Esophagus (tissue), 2 donors: ENCODE results near the gene SLC44A3. TPM values are rescaled to one million over a fixed set of nuclear protein-coding genes. Genes with fewer than 3 reads are reported as not detected.

ENCODE experiments used
- H3K27ac ChIP-seq, 2 donors: one replicate each; pipeline ENCODE4 v1.5.1; 2013; ENCODE audit warnings: low read depth in 2 of 2, mild to moderate bottlenecking in 2 of 2, inconsistent platforms in 1 of 2, low read length in 1 of 2, moderate library complexity in 1 of 2
- H3K27me3 ChIP-seq, 2 donors: one replicate each; pipeline ENCODE4 v1.6.1; 2013; ENCODE audit warnings: low read length in 2 of 2, control low read depth in 1 of 2, mild to moderate bottlenecking in 1 of 2; ENCODE audit not compliant: insufficient read depth in 2 of 2, control insufficient read depth in 1 of 2
- H3K36me3 ChIP-seq, 2 donors: one replicate each; pipeline ENCODE4 v1.6.1; 2013; ENCODE audit warnings: low read length in 1 of 2; ENCODE audit not compliant: control insufficient read depth in 2 of 2, insufficient read depth in 2 of 2
- H3K4me1 ChIP-seq, 2 donors: one replicate each; pipeline ENCODE4 v1.6.1; 2013; ENCODE audit warnings: low read length in 1 of 2; ENCODE audit not compliant: control insufficient read depth in 2 of 2, insufficient read depth in 2 of 2
- H3K4me3 ChIP-seq, 2 donors: one replicate each; pipeline ENCODE4 v1.5.1; 2013; ENCODE audit warnings: low read length in 2 of 2, mild to moderate bottlenecking in 2 of 2, low read depth in 1 of 2, moderate library complexity in 1 of 2
- H3K9me3 ChIP-seq, 2 donors: one replicate each; pipeline ENCODE4 v1.6.1; 2013; ENCODE audit warnings: mild to moderate bottlenecking in 2 of 2, low read depth in 1 of 2, low read length in 1 of 2, moderate library complexity in 1 of 2; ENCODE audit not compliant: control insufficient read depth in 2 of 2, insufficient read depth in 1 of 2
- WGBS, 2 donors: extraction: QIAGEN DNeasy Blood & Tissue Kit; methylation state at CpG; one replicate each; pipeline ENCODE4 v1.1.7; 2013; 5-methylcytosine and 5-hydroxymethylcytosine counted together
- polyA plus RNA-seq, 2 donors: library from polyadenylated mRNA; stranded (reverse); fragments of 200-250 nt; gene quantifications; one replicate each; pipeline ENCODE4 v1.2.3, GENCODE V29; 2013
- donor health status: healthy with polysubstance abuse.
- donor health status: Bipolar disorder and iron deficiency.

Gene SLC44A3
- polyA plus RNA-seq, 2 donors = 7.0 to 7.4 TPM

DNA sequence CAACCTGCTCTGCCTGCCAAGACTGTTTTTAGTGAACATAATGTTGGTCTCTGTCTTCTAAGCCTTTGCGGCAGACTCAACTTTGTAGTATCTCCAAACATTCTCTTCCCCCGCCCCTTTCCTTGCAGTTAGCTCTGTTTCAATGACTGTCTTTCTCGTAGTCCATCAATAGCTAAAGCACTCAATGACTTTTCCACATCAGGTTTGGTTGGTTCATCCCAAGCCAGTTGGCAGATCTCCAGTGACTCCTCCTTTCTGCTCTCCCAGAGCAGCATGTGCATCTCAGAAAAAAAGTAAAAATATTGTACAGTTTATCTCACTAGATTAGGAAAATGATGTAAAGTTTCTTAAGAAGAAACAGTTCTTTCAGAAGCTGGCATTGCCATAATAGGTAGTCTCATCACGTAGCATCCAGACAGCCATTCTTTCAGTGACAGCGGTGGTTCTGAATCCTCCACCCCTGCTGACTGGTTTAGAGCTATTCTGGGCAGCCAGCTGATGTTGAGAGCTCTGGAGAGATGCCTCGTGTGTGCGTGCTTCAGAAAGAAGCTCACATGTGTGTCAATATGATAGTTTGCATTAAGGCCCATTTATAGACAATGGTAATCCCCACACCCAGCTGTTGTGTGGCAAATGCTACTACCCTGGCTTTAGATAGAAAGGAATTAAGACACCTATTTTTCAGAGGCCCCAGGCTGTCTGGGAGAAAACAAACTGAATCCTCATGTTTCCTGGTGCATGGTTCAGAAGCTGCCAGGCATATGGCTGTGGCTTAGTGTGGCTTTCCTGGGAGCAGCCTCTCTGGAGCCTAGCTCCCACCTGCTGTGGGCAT lies 53.6 kb downstream of the SLC44A3 start:
- no peaks in the 10 kb centered on the region for H3K36me3 ChIP-seq
- H3K4me1 ChIP-seq = peaks cover 2 to 12% of the 10 kb centered on the region in 2 donors
- no peaks in the 10 kb centered on the region for H3K27me3 ChIP-seq
- H3K9me3 ChIP-seq = no peaks in the 10 kb centered on the region
- H3K4me3 ChIP-seq = no peak overlapping the region
- 34 to 60% methylated on average over 7 of the region's 7 CpGs for WGBS, 2 donors
- H3K27ac ChIP-seq = peak overlapping the region; percentile 88 to 89

DNA sequence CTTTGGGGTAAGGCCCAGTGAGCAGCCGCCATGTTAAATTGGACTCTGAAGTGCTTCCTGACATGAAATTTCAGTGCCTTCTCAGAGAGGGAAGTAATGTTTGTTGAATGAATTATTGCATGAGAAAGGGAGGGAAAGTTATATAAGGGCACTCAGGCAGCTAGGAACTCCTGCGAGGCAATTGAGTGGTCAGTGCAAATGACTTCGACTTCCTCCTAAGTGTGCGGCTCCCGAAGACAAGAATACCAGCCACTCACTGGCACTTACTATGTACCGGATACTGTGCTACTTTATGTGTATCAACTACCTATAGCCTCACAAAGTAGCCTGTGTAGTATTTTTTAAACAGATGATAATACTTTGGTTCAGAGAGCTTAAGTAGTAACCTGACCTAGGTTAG lies 54.3 kb downstream of the SLC44A3 start:
- H3K27ac ChIP-seq = peak overlapping the region; percentile 88
- H3K36me3 ChIP-seq = no peaks in the 10 kb centered on the region
- H3K4me3 ChIP-seq = no peak overlapping the region
- H3K9me3 ChIP-seq = no peaks in the 10 kb centered on the region
- H3K27me3 ChIP-seq = no peaks in the 10 kb centered on the region
- 96% methylated on average over 6 of the region's 6 CpGs for WGBS, 2 donors
- peaks cover 2 to 11% of the 10 kb centered on the region in 2 donors for H3K4me1 ChIP-seq

DNA sequence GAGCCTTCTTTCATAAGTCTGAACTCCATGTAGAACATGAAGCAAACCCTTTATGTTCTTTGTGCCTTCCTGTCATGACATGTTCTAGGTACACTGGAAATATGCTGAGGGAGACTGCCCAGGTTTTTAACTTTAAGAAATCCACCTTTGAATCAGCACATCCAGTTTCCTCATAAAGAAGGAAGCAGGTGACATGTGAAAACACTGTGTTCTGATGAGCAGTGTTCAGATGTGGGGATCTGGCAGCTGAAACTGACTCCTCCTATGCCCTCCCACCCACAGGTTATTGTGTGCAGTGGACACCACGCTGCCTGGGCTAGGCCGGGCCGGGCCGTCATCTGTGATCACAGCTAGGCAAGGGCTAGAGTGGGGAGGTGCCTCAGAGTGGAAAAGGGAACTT lies 55.6 kb downstream of the SLC44A3 start:
- Histone ChIP-seq H3K4me1 (peaks cover 2 to 11% of the 10 kb centered on the region in 2 donors), H3K27ac (peak overlapping the region; percentile 85 to 96), H3K9me3 (no peaks in the 10 kb centered on the region), H3K4me3 (no peak overlapping the region), H3K36me3 (no peaks in the 10 kb centered on the region), H3K27me3 (no peaks in the 10 kb centered on the region)
- WGBS, 2 donors = 37 to 68% methylated on average over 4 of the region's 4 CpGs

DNA sequence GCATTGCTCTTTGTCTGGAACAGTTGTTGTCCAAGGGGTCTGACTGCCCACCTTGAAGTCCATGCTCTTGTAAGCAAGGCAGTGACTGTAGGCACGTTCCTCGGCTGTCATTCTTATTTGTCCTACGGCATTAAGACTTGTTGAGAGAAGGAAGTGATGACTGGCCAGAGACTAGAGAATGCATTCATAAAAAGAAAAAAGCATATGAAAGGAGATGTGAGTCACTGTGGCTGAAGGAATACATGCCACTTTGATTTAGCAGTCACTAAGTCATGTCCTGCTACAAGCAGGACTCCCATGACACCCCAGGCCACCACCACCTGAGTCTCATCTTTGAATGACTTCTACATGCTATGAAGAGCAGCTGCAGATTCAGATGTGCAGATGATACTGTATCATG lies 56.2 kb downstream of the SLC44A3 start:
- no peaks in the 10 kb centered on the region for H3K36me3 ChIP-seq
- peaks cover 2 to 11% of the 10 kb centered on the region in 2 donors for H3K4me1 ChIP-seq
- H3K4me3 ChIP-seq = no peak overlapping the region
- H3K9me3 ChIP-seq = no peaks in the 10 kb centered on the region
- 54 to 69% methylated on average over 3 of the region's 3 CpGs for WGBS, 2 donors
- no peaks in the 10 kb centered on the region for H3K27me3 ChIP-seq
- peak overlapping the region; percentile 85 to 93 for H3K27ac ChIP-seq

DNA sequence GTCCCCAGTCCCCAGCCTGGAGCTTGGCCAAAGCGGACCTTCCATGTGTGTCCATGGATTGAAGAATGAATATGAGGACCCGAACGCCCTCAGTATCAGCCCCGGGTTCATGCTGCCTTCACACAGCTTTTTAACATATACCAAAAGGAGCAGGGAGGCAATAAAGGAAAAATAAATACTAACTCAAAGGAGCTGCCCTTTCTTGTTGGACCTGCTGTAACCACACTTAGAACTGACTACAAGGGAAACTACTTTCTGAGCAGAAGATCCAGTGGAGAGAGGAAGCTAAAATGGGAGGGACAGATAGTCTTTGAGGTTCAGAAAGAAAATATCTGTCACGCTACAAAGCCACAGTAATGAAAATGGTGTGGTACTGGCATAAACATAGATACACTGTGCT lies 58.2 kb downstream of the SLC44A3 start:
- Histone ChIP-seq H3K4me3 (no peak overlapping the region), H3K27me3 (no peaks in the 10 kb centered on the region), H3K36me3 (no peaks in the 10 kb centered on the region), H3K4me1 (peaks cover 2 to 13% of the 10 kb centered on the region in 2 donors), H3K9me3 (no peaks in the 10 kb centered on the region), H3K27ac (peak overlapping the region; percentile 40 to 60)
- WGBS, 2 donors = 93 to 95% methylated on average over 5 of the region's 5 CpGs

DNA sequence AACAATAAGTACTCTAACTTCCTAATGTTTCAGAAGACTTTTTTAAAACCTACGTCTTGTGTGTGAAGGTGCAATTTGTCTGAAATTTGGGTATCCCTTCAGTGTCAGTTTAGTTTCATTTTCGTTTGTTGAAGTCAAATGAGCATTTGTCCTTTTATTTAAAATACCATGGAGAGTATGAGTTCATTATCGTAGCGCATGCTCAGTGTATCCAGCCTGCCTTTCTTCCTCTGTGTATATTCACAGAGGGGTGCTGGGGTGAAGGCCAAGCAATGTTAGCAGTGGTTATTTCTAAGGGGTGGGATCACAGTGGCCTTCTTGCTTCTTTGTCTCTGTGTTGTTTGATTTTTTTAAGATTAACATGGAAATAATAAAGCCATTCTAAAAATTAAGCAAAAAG lies 63.5 kb downstream of the SLC44A3 start:
- WGBS, 2 donors = 11 to 27% methylated on average over 4 of the region's 4 CpGs

DNA sequence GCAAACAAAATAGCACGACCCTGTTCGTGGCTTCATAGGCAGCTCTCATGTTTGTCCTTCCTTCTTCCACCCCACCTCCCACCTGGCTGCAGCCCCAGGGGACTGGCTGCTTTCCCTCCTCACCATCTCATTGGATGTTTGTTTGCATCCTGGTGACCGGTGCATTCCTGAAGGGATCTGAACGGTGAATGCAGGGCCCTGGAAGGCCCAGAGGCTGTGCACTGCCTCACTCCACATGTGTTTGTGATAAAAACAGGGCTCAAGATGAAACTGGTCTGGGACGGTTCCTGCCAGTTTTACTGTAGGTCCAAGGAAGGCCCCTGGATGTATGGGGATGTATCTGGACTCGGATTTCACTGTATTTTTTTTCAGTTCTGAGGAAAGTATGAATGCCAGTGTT lies 63.9 kb downstream of the SLC44A3 start:
- Histone ChIP-seq H3K36me3 (no peaks in the 10 kb centered on the region), H3K4me3 (no peak overlapping the region), H3K4me1 (peaks cover 3 to 7% of the 10 kb centered on the region in 2 donors), H3K27me3 (no peaks in the 10 kb centered on the region), H3K27ac (peak overlapping the region; percentile 17 to 61), H3K9me3 (no peaks in the 10 kb centered on the region)
- WGBS, 2 donors = 24 to 33% methylated on average over 6 of the region's 6 CpGs

More for the DNA sequence above, 63.5 kb downstream of the SLC44A3 start:
- peaks cover 3 to 7% of the 10 kb centered on the region in 2 donors for H3K4me1 ChIP-seq
- no peaks in the 10 kb centered on the region for H3K9me3 ChIP-seq
- no peaks in the 10 kb centered on the region for H3K36me3 ChIP-seq
- no peaks in the 10 kb centered on the region for H3K27me3 ChIP-seq
- no peak overlapping the region for H3K27ac ChIP-seq
- no peak overlapping the region for H3K4me3 ChIP-seq

DNA sequence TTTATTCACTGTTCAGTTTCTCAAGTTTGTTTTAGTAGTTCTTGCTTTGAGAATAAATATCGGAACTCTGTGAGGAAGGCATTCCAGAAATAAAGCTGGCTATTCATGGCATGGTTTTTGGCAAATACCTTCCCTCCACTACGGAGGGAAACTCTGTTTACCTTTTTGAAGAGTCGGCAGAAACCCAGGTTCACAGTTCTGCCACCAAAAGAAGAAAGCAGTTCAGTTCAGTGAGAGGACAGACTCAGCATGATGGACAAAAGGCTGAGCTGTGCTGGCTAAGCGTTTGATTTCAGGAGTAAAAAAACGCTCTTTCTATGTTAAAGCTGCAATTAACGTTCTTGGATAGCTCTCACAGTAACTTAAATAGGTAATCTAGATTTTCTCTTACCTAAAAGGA lies 64.3 kb downstream of the SLC44A3 start:
- WGBS, 2 donors = 52 to 68% methylated on average over 6 of the region's 6 CpGs
- Histone ChIP-seq H3K4me3 (no peak overlapping the region), H3K27ac (peak overlapping the region; percentile 17 to 61), H3K9me3 (no peaks in the 10 kb centered on the region), H3K36me3 (no peaks in the 10 kb centered on the region), H3K4me1 (peaks cover 3 to 7% of the 10 kb centered on the region in 2 donors), H3K27me3 (no peaks in the 10 kb centered on the region)

DNA sequence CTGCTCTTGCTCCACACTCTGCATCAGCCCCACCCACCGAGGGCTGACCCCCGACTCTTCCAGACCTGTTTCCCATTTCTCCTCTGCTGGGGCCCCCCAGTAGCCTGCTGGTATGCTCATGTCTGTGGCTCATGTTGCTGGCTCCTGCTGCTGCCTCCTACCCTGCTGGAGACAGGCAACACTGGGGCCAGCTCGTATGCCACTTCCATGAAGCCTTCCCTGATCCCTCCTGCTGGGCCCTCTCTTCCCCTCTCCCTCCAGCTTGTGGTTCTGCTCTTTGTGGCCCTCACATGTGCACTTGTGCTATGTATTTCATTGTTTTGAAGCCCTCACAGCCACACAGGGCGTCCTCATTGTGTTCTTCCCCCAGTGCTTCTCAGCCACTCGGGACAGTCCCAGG lies 66.2 kb downstream of the SLC44A3 start:
- WGBS, 2 donors = 84 to 87% methylated on average over 5 of the region's 5 CpGs
- H3K36me3 ChIP-seq = no peaks in the 10 kb centered on the region
- H3K4me3 ChIP-seq = no peak overlapping the region
- H3K27ac ChIP-seq = no peak overlapping the region
- no peaks in the 10 kb centered on the region for H3K9me3 ChIP-seq
- peaks cover 3 to 7% of the 10 kb centered on the region in 2 donors for H3K4me1 ChIP-seq
- no peaks in the 10 kb centered on the region for H3K27me3 ChIP-seq

DNA sequence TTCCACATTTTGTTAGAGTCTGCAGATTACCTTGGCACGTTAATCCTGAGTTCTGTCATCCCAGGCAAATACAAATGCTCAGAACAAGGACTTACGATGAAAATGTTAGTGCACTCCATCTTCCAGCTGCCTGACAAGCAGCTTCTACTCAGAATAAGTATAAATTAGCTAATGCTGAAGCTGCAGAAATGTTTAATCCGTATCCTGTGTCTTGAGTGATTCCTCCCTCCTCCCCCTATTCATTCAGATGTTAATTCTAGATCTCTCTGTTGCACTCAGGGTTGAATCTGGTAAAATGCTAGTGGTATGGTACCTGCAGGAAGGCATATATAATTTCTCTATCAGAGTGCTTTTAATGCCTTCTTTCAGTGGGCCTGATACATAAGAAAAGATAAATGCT lies 66.9 kb downstream of the SLC44A3 start:
- H3K36me3 ChIP-seq = no peaks in the 10 kb centered on the region
- no peak overlapping the region for H3K4me3 ChIP-seq
- no peaks in the 10 kb centered on the region for H3K27me3 ChIP-seq
- H3K9me3 ChIP-seq = no peaks in the 10 kb centered on the region
- H3K27ac ChIP-seq = no peak overlapping the region
- 69 to 79% methylated on average over 3 of the region's 3 CpGs for WGBS, 2 donors
- H3K4me1 ChIP-seq = peaks cover 3 to 7% of the 10 kb centered on the region in 2 donors
